GM18873 (cell line): ENCODE measurements around the gene PIGU.

ENCODE experiments used
- ATAC-seq: cut with Tn5 transposase; IDR thresholded peaks from one replicate; pipeline ENCODE4 v1.9.1; 2021; ENCODE audit warnings: mild to moderate bottlenecking, moderate library complexity, moderate number of reproducible peaks; ENCODE audit not compliant: unreplicated experiment, low FRiP score

The PIGU gene

GRCh38 chr20:34561661-34562060, 115.2 kb downstream of the PIGU start:
- no peak for ATAC-seq

GRCh38 chr20:34560614-34561013, 116.3 kb downstream of the PIGU start:
- ATAC-seq, result no peak

- ATAC-seq, result no peak
These were observed 116.8 kb downstream of the PIGU start for GRCh38 chr20:34560141-34560523.

GRCh38 chr20:34559311-34560140, 117.4 kb downstream of the PIGU start:
- ATAC-seq, result no peak

GRCh38 chr20:34558320-34559218, 118.3 kb downstream of the PIGU start, which contains the start of gene MAP1LC3A:
TSS of gene MAP1LC3A (plus strand) at chr20:34558718. CDS start at chr20:34558869, 151 bp downstream.
- ATAC-seq, result no peak

GRCh38 chr20:34557936-34558319, 119.0 kb downstream of the PIGU start:
- no peak for ATAC-seq

GRCh38 chr20:34553366-34553867, 123.5 kb downstream of the PIGU start:
- ATAC-seq, result no peak

- ATAC-seq, result no peak
These were observed 124.3 kb downstream of the PIGU start for GRCh38 chr20:34552569-34552968.

- ATAC-seq, result no peak
These were observed 127.0 kb downstream of the PIGU start for GRCh38 chr20:34549929-34550305.

- ATAC-seq, result no peak
These were observed 127.5 kb downstream of the PIGU start for GRCh38 chr20:34549291-34549928.

GRCh38 chr20:34547844-34548613, 128.9 kb downstream of the PIGU start:
- ATAC-seq, result no peak

GRCh38 chr20:34546751-34547181, 130.1 kb downstream of the PIGU start:
- no peak for ATAC-seq

GRCh38 chr20:34544109-34544796, 132.6 kb downstream of the PIGU start:
- ATAC-seq, result no peak

- ATAC-seq, result no peak
These were observed 133.3 kb downstream of the PIGU start for GRCh38 chr20:34543463-34544056.

GRCh38 chr20:34542439-34542838, 134.5 kb downstream of the PIGU start:
- ATAC-seq, result no peak

GRCh38 chr20:34541917-34542316, 135.0 kb downstream of the PIGU start:
- ATAC-seq, result no peak

- no peak for ATAC-seq
These were observed 135.5 kb downstream of the PIGU start for GRCh38 chr20:34541264-34541901.

- no peak for ATAC-seq
These were observed 136.2 kb downstream of the PIGU start for GRCh38 chr20:34540596-34541263.
